Gastroesophageal sphincter (tissue), 3 donors: ENCODE measurements around the gene TROAP.

ENCODE experiments used
- EP300 ChIP-seq: sonication (generic); formaldehyde crosslinking; IDR thresholded peaks from one replicate; pipeline ENCODE4 v1.6.1; 2017; ENCODE audit warnings: antibody characterized with exemption, mild to moderate bottlenecking
- POLR2AphosphoS5 ChIP-seq: sonication (generic); formaldehyde crosslinking; IDR thresholded peaks from one replicate; pipeline ENCODE4 v1.6.1; 2017; ENCODE audit warnings: antibody characterized with exemption
- TF ChIP-seq, protein P1 (sequence below), 4 experiments: fragments of 200-600 bp in 2 of 4; fragments of 450-650 bp in 2 of 4; sonication (generic) in 1 of 4; IDR thresholded peaks; one replicate each; pipeline ENCODE4 v1.5.1; 2017 to 2019; ENCODE audit warnings: antibody characterized with exemption in 4 of 4, mild to moderate bottlenecking in 2 of 4, moderate library complexity in 2 of 4

DNA sequence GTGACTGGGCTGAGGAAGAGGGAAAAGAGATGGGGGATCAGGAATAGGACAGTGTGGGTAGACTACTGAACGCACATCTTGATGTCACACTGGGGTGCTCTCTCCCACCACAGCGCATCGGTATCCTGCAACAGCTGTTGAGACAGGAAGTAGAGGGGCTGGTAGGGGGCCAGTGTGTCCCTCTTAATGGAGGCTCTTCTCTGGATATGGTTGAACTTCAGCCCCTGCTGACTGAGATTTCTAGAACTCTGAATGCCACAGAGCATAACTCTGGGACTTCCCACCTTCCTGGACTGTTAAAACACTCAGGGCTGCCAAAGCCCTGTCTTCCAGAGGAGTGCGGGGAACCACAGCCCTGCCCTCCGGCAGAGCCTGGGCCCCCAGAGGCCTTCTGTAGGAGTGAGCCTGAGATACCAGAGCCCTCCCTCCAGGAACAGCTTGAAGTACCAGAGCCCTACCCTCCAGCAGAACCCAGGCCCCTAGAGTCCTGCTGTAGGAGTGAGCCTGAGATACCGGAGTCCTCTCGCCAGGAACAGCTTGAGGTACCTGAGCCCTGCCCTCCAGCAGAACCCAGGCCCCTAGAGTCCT lies 7.1 kb downstream of the TROAP start:
- TF ChIP-seq, protein P1, sequence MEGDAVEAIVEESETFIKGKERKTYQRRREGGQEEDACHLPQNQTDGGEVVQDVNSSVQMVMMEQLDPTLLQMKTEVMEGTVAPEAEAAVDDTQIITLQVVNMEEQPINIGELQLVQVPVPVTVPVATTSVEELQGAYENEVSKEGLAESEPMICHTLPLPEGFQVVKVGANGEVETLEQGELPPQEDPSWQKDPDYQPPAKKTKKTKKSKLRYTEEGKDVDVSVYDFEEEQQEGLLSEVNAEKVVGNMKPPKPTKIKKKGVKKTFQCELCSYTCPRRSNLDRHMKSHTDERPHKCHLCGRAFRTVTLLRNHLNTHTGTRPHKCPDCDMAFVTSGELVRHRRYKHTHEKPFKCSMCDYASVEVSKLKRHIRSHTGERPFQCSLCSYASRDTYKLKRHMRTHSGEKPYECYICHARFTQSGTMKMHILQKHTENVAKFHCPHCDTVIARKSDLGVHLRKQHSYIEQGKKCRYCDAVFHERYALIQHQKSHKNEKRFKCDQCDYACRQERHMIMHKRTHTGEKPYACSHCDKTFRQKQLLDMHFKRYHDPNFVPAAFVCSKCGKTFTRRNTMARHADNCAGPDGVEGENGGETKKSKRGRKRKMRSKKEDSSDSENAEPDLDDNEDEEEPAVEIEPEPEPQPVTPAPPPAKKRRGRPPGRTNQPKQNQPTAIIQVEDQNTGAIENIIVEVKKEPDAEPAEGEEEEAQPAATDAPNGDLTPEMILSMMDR (IDR thresholded peaks at IDR 0.05) = no peak
- no peak for TF ChIP-seq EP300
- TF ChIP-seq POLR2AphosphoS5 = no peak
